ENCODE results near the gene FHIT.

The FHIT gene

DNA sequence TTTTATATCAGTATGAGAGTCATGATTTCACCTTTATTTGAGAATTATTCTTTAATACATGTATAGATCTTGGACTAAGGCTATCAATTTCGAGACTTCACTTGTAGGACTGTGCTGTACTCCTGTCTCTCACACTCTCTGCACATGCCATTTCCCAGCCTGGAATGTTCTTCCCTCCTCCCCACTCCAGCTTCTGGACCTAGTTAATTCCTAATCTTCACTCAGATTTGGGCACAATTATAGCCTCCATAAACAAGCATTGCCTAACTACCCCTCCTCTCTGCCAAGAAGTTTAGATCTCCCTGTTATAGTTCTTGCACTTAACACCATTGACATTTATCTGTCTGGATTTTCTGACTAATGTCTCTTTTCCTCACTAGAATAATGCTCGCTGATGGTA lies 88.3 kb downstream of the FHIT start:
- no peak for DNase-seq

DNA sequence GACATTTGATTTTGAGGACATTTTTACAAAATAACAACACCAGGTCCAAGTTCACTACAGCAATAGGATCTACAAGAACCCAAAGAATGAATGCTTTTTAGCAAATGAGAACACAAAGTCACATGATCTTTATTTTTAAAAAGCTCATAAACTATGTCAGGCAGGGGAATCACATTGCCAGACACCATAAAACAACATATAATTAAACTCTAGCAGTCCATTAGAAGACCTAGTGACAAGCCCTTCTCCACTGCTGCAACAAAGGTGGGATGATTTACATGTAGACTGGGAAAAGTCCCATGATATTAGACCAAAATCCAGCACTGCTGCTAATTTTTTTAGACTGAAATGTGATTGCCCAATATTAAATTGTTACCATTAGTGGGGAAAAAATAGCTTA lies 92.6 kb downstream of the FHIT start:
- no peak for DNase-seq

GRCh38 chr3:61158216-61158615 lies 93.0 kb downstream of the FHIT start:
- DNase-seq, result peak; percentile 83

- no peak for DNase-seq
Measured at GRCh38 chr3:61157414-61157813, 93.8 kb downstream of the FHIT start.

GRCh38 chr3:61155701-61156292 lies 95.5 kb downstream of the FHIT start:
- DNase-seq, result no peak

GRCh38 chr3:61154457-61155198 lies 96.6 kb downstream of the FHIT start:
- no peak for DNase-seq

- no peak for DNase-seq
Measured at GRCh38 chr3:61152071-61152470, 99.2 kb downstream of the FHIT start.

GRCh38 chr3:61149236-61149635 lies 102.0 kb downstream of the FHIT start:
- DNase-seq, result no peak

GRCh38 chr3:61146010-61146890 lies 105.0 kb downstream of the FHIT start:
- DNase-seq, result peak; percentile 33

DNA sequence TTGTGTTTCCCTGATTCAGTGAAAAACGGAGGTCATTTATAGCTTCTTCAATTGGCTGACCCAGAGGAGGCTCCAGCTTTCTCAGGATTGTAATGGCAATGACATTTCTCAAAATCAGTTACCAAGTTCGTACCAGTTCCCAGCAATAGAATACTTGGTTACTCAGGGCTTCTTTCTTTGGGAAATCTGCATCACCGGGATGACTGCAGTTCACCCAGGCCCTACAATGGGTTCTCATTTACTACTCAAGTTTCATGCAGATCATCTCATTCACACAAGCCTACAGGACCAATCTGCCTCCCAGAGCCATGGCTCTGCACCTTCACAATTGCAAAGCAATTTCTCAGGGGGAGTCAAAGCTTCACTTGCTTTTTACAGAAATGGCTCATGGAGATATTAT lies 109.6 kb downstream of the FHIT start:
- DNase-seq, result no peak

GRCh38 chr3:61141227-61141626 lies 110.0 kb downstream of the FHIT start:
- no peak for DNase-seq

DNA sequence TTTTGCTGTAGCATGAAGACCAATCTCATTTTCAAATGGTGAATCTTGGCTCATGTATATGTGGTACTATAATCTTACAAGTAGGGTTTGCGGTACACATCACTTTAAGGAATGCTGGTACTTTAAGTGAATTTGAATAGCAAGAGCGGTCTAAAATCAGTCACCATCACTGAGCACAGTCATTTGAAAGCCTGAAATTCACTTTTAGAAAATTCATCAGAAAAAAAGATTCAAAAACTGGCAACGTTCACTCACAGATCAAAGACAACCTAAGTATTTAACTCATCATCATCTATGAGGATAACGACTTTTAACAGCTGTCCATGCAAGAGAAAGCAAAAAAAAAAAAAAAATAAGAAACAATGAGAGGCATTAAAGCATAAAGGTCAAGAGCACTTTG lies 111.6 kb downstream of the FHIT start:
- DNase-seq, result no peak

- no peak for DNase-seq
Measured at GRCh38 chr3:61138401-61138800, 112.9 kb downstream of the FHIT start.

DNA sequence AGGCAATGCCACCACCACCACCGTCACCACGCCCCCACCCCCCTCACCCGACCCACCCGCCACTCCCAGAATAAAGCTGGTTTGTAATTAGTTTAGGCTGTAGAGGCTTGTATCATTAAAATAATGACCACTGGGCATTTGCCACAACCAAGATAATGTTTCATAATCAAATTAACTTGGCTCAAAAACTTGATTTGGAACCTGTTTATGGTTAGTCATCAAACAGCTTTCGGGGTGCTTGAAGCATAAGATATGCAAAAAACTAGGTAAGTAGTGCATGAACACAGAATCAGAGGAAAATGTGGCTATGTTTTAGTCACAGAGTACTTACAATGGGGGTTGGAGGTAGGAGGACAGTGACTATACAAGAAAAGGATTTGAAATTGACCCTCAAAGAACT lies 115.1 kb downstream of the FHIT start:
- no peak for DNase-seq

GRCh38 chr3:61134532-61134931 lies 116.7 kb downstream of the FHIT start:
- DNase-seq, result no peak

DNA sequence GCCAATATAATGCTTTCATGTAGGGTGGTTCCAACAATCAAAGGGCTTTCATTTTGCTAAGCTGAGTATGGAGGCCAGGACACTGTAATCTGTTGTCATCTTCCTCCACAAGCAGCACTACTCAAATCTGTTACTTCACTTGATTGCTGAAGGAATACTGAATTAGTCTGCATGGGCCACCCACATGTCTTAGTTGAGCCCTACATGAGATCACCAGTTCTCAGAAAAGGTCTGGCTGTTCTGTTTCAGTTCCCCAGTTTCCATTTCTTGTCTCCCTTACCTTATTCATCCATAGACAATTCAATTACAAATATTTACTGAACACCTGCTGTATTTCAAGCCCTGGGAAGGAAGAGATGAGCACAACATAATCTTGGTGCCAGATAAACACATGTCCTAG lies 119.2 kb downstream of the FHIT start:
- no peak for DNase-seq

- DNase-seq, result no peak
Measured at GRCh38 chr3:61118830-61119229, 132.4 kb downstream of the FHIT start.

- DNase-seq, result no peak
Measured at GRCh38 chr3:61117045-61117898, 134.0 kb downstream of the FHIT start.

DNA sequence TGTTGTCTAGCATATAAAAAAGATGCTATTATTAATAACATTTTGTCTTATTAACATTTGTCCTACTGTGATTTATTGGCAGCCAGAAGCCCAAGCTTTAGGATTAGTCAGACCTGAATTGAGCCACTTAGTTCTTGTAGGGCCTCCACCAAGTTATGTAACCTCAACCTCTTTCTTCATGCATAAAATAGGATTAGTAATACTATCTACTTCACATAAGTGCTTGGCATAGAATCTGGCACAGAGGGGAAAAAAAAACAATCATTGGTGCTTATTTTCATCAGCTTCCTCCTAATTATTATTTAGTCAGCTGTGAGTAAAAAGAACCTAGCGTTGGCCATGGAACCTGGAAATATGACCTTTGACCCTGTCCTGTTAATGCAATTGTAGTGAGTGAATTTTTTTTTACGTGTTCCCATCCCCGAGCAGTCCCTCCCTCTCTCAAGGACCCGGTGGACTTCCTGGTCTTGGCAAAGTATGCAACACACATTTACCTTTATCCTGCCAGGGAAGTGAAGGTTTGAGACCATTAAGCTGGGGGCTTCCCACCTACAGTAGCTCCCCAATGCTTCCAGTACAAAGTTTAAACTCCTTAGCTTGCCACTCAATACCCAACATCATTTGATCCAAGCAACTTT lies 136.8 kb downstream of the FHIT start:
- no peak for DNase-seq

DNA sequence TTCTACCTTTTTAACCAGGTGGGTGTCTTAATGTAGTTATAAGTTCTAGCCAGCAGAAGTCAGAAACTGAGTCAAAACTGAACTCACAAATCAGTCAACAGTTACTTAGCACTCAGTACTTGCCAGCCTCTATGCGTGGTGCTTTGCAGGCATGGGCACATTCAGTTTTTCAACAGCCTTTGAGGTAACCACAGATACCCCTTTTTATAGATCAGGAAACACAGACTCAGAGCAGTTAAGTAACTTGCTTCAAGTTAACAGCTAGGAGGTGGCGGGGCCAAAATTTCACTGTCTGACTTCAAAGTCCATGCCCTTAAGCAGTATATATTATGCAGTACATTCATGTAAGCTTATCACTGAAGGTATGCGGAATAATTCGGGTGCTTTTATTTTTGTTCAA lies 139.4 kb downstream of the FHIT start:
- no peak for DNase-seq

DNA sequence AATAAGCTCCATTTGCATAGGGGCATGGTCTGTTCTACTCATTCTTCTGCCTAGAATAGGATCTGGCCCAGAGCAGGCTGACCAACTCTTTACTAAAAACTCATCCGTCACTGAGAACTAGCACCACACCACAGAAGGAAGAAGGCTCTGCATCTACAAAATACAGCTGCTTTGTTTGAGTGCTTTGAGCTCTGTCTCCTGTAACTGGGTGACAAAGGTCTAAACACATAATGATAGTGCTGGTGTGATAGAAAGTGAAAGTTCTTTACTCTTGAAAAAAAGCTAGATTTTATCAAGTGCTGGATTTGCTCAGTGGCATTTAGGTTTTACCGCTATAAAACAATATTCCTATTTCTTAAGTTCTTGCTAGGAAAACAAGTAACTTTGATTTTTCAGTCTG lies 140.7 kb downstream of the FHIT start:
- DNase-seq, result no peak

GRCh38 chr3:61108247-61109019 lies 142.8 kb downstream of the FHIT start:
- no peak for DNase-seq

All from NCI-H2081 treated with DMSO at 0.1 percent for 48 hours (cell line).